BJ (cell line): ENCODE results near the gene HCRTR1. TPM values are rescaled to one million over a fixed set of nuclear protein-coding genes. Genes with fewer than 3 reads are reported as not detected.

Experiments used
- CTCF ChIA-PET: fragments of 350-600 bp; formaldehyde crosslinking; extraction: SDS; loops from one replicate; lab custom pipeline; 2021; ENCODE audit warnings: antibody characterized with exemption, inconsistent platforms; lab: Yijun Ruan, JAX
- POLR2A ChIA-PET: fragments of 300-600 bp; sonication (Branson Sonifier 250); formaldehyde crosslinking; extraction: SDS; loops from one replicate; lab custom pipeline; 2021; ENCODE audit warnings: antibody characterized with exemption; lab: Charles Lee
- DNase-seq: peaks from one replicate; pipeline ENCODE4 v3.0.0-alpha.2; 2011; ENCODE audit warnings: low read depth
- H3K27me3 ChIP-seq: 2 replicates; pipeline ENCODE4 v1.6.0; 2011; ENCODE audit warnings: low read length; ENCODE audit not compliant: control insufficient read depth, insufficient read depth
- H3K36me3 ChIP-seq: 2 replicates; pipeline ENCODE4 v1.5.1; 2011; ENCODE audit warnings: low read length; ENCODE audit not compliant: control insufficient read depth, insufficient read depth
- H3K4me3 ChIP-seq: 2 replicates; pipeline ENCODE4 v1.5.1; 2011; ENCODE audit warnings: low read depth, mild to moderate bottlenecking, control low read depth, low read length
- polyA plus RNA-seq: library from polyadenylated mRNA; depleted of rRNA; stranded (reverse); fragments of >200 nt; gene quantifications from 2 replicates; pipeline ENCODE4 v1.2.3, GENCODE V29; 2011
- TF ChIP-seq, protein P1 (sequence below): IDR thresholded peaks from 2 replicates; pipeline ENCODE4 v1.5.1; 2011; ENCODE audit warnings: low read depth, mild to moderate bottlenecking, control low read depth, inconsistent platforms, low read length, moderate library complexity; ENCODE audit not compliant: insufficient read depth

The HCRTR1 gene
- polyA plus RNA-seq, 1 experiment = not detected

- POLR2A ChIA-PET = no interaction called here
- Histone ChIP-seq H3K36me3 (peaks cover 32% of the 10 kb centered on the region), H3K27me3 (no peaks in the 10 kb centered on the region), H3K4me3 (no peak overlapping the region)
- CTCF ChIA-PET = interaction anchor here (1.3 to 5.6 kb wide), 3 partner anchors 9 to 12 kb away, joined by 6 to 29 read pairs (median 6); no protein-coding TSS in a partner anchor
- DNase-seq = no peak
- TF ChIP-seq, protein P1, sequence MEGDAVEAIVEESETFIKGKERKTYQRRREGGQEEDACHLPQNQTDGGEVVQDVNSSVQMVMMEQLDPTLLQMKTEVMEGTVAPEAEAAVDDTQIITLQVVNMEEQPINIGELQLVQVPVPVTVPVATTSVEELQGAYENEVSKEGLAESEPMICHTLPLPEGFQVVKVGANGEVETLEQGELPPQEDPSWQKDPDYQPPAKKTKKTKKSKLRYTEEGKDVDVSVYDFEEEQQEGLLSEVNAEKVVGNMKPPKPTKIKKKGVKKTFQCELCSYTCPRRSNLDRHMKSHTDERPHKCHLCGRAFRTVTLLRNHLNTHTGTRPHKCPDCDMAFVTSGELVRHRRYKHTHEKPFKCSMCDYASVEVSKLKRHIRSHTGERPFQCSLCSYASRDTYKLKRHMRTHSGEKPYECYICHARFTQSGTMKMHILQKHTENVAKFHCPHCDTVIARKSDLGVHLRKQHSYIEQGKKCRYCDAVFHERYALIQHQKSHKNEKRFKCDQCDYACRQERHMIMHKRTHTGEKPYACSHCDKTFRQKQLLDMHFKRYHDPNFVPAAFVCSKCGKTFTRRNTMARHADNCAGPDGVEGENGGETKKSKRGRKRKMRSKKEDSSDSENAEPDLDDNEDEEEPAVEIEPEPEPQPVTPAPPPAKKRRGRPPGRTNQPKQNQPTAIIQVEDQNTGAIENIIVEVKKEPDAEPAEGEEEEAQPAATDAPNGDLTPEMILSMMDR = no peak
Observed at GRCh38 chr1:31627930-31628559, 10.6 kb downstream of the HCRTR1 start.

GRCh38 chr1:31628931-31629556 is 11.6 kb downstream of the HCRTR1 start:
- Histone ChIP-seq H3K36me3 (peaks cover 32% of the 10 kb centered on the region), H3K4me3 (no peak overlapping the region), H3K27me3 (no peaks in the 10 kb centered on the region)
- POLR2A ChIA-PET = no interaction called here
- no peak for DNase-seq
- CTCF ChIA-PET = interaction anchor here (0.9 to 5.6 kb wide), 4 partner anchors 10 to 159 kb away, joined by 3 to 29 read pairs (median 4); no protein-coding TSS in a partner anchor
- TF ChIP-seq, protein P1 = no peak

- DNase-seq = no peak
- POLR2A ChIA-PET = no interaction called here
- CTCF ChIA-PET = interaction anchor here (1.1 kb wide), 2 partner anchors 41 to 65 kb away, joined by 3 read pairs; no protein-coding TSS in a partner anchor
- H3K27me3 ChIP-seq = no peaks in the 10 kb centered on the region
- peaks cover 33% of the 10 kb centered on the region for H3K36me3 ChIP-seq
- no peak overlapping the region for H3K4me3 ChIP-seq
- TF ChIP-seq, protein P1 = no peak
Observed at GRCh38 chr1:31632649-31633048, 15.2 kb downstream of the HCRTR1 start.

GRCh38 chr1:31633117-31633516 is 15.6 kb downstream of the HCRTR1 start:
- DNase-seq = no peak
- peaks cover 32% of the 10 kb centered on the region for H3K36me3 ChIP-seq
- H3K27me3 ChIP-seq = no peaks in the 10 kb centered on the region
- CTCF ChIA-PET = interaction anchor here (0.7 to 1.2 kb wide), 4 partner anchors 10 to 65 kb away, joined by 3 read pairs; no protein-coding TSS in a partner anchor
- POLR2A ChIA-PET = no interaction called here
- no peak overlapping the region for H3K4me3 ChIP-seq
- TF ChIP-seq, protein P1 = peak; percentile 63

DNA sequence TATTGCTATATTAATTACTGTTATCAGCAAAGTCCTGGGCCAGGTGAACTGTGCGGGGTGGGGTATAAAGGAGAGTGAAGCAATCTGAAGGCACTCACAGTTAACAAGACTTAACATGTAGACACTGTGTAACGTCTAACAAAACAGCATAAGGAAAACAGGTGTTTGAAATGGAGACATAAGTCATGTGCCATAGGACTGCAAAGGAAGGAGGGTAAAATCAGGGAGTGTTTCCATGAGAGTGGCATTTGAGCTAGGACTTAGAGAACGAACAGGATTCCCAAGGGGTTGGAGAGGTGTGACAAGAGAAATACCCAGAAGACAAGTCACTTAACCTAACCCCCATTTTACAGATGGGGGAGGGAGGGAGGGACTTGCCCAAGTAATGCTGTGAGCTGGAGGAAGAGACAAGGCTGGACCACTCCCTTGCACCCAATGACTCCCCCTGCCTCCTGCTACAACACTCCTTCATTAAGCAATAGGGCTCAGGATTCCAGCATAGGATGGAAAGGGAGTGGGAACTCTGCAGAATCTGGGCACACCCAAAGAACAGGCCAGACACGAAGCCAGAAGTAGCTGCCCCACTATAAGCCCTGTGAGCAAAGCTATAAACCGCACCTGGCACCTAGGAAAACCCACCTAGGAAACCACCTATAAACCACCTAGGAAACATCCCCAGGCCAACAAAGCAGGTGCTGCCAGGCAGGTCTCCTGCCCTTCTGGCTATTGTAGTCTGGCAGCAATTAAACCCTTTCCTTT is 20.6 kb downstream of the HCRTR1 start:
- ChIA-PET CTCF (interaction anchor here (0.7 to 1.9 kb wide), 6 partner anchors 19 to 243 kb away, joined by 3 to 8 read pairs (median 3); no protein-coding TSS in a partner anchor), POLR2A (no interaction called here)
- Histone ChIP-seq H3K36me3 (peaks cover 3% of the 10 kb centered on the region), H3K27me3 (no peaks in the 10 kb centered on the region), H3K4me3 (no peak overlapping the region)
- TF ChIP-seq, protein P1 = no peak
- no peak for DNase-seq
